ENCODE results near the gene BZW1.

DNA sequence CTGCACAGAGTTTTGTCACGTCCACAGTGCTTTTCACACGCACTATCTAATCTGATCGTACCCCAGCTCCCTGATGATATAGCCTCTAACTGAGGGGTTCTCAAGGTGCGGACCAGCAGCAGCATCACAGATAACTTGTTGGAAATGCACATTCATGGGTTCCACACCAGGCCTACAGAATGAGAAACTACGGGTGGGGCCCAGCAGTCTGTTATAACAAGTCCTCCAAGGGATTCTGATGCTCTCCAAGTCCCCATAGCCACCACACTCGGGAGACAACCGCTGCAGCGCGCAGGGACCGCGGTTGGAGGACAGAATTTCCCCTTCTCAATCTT lies 745 bp upstream of the BZW1 start:
- TF ChIP-seq EZH2 (IDR thresholded peaks at IDR 0.05): no peak
- TF ChIP-seq FOXP2 (optimal IDR thresholded peaks at IDR 0.05; ENCODE audit: control extremely low read depth, extremely low read length, insufficient read depth): no peak

All from SK-N-MC (cell line).